NCI-H526 (cell line): Measurements from ENCODE around the gene IKZF2.
"Not testable (repeated sequence)": the region's sequence is repeated elsewhere in the genome, so short reads cannot be mapped to it uniquely, and the experiment has no call there.

Experiments used
- DNase-seq, 2 experiments: peaks; one replicate each; lab custom pipeline; 2025; lab: John Stamatoyannopoulos, UW

Gene IKZF2

DNA sequence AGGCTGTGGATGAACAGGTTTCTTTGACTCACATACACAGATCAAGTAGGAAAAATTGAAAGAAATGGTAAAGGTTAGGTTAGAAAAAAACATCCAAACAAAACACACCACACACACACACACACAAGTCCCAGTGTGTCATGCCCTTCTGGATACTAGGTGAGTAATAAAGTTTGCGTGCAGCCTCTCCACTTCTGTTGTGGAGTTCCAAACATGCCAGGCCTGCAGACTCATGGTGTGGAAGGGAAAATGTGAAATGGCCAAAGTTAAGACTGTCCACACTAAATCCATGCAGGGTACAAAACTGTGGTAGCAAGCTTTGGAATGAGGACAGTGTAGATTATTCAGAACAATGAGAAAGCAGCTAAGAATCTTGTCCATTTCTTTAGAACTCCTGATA is 114.6 kb downstream of the IKZF2 start:
- no peak for DNase-seq

DNA sequence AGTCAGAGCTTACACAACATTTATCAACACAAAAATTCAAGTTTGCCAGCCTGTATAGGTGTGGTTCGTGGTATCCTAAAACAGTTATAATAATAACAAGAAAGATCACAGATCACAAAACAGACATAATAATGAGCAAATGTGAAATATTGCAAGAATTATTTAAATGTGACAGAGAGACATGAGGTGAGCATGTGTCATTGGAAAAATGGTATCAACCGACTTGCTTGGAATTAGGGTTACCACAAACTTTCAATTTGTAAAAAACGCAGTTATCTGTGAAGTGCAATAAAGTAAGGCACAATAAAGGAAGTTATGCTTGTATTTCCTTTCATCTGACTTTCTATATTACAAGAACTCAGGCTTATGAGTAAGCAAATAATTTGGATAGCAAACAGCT is 116.8 kb downstream of the IKZF2 start:
- no peak for DNase-seq

DNA sequence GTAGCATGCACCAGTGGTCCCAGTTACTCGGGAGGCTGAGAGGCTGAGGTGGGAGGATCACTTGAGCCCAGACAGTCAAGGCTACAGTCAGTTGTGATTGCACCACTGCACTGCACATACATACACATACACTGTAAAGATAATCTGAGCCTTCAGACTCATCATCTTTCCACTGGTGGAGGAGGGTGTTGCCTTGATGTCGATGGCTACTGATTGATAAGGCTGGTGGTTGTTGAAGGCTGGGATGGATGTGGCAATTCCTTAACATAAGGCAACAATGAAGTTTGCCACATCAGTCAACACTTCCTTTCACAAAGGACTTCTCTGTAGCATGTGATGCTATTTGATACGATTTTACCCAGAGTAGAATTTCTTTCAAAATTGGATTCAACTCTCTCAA is 118.8 kb downstream of the IKZF2 start:
- no peak for DNase-seq

DNA sequence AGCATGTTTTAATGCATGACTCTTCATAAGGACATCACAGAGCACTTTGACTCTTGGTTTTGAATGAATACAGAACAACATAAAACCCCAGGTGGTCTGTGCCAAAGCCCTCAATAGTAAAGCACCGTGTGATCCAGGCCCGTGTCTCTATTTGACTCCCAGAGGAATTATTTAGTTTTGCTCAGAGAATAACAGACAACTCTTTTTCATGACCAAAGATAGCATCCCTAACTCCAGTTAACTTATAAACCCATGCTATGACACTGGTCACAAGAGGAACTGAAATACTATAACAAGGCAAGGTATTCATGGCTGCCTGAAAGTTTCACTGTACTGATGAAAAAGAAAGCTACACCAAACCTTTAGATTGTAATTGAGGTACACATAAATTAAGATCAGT is 128.4 kb downstream of the IKZF2 start:
- DNase-seq: no peak

- DNase-seq: no peak
Observed at GRCh38 chr2:213021971-213022899, 129.2 kb downstream of the IKZF2 start.

- DNase-seq: not testable (repeated sequence)
Observed at GRCh38 chr2:213020913-213021312, 130.5 kb downstream of the IKZF2 start.

DNA sequence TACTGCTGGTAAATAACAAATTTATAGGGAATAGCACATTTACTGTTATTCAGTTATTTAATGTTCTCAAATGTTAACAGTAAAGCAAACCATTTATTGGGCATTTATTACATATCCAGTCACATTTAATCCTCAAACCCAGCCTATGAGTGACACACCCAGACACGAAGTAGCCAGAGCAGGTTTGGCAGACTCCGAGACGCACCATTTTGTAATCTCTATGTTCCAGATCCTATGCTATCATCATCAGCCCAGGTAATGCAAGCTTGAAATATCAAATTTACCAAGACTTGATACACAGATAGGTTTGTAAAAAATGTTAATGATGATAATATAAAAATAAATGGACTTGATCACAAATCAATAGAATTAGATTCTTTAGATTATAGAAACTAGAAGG is 131.1 kb downstream of the IKZF2 start:
- DNase-seq: no peak

DNA sequence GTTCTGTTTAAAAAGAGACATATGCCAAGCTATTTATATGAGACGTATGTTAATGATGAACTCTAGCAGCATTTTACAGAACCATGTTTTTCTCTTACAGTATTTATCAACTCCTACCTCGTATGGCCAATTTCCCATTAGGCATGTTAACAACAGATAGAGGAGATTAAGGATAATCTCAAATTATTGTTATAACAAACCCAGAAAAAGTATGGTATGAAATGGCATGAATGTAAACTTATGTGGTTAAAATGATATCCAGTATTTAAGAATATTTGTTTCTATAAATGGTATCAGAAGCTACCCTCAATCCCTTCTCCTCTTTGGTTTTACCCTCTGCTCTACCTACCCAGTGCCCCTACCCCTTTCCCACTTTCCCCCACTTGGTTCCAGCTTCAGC is 132.0 kb downstream of the IKZF2 start:
- no peak for DNase-seq

DNA sequence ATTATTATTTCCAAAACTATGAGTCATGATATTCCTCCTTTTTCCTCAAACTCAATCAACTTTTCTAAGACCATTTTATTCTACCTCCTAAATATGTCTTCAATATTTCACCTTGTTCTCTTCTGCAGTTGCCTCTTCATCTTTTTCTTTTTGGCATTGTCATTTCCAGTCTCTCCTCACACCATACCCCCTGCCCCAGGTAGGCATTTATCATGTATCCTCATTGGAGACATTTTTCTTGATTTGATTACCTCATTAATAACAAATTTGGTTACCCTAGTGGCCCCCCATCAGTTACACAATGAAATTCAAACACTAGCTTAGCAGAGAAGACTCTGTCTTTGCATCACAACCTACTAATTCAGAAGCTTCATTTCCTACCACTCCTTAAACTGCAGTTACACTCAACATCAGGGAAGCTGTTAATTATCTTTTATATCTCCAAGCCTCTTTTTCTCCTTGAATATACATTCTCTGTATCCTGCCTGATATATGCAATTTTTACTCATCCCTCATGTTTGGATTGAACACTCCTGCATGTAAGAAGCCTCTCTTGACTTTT is 133.0 kb downstream of the IKZF2 start:
- no peak for DNase-seq

- DNase-seq: no peak
Observed at GRCh38 chr2:213017404-213017803, 134.0 kb downstream of the IKZF2 start.

DNA sequence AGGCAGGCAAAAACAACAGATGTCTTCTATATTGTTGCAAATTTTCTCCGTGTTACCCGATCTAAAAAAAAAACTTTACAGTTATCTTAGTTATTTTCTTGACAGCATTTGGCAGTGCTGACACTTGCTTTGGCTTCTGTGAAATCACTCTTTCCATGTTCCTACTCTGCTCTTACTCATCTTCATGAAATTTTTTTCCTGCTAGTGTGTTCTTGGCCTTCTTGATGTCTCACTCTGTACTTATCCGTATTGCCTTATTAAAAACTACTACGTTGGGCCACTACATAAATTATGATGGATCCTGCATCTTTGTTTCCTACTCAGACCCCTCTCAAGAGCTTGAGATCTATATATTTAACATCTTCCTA is 134.4 kb downstream of the IKZF2 start:
- DNase-seq: no peak

- DNase-seq: no peak
Observed at GRCh38 chr2:213016166-213016983, 135.0 kb downstream of the IKZF2 start.

DNA sequence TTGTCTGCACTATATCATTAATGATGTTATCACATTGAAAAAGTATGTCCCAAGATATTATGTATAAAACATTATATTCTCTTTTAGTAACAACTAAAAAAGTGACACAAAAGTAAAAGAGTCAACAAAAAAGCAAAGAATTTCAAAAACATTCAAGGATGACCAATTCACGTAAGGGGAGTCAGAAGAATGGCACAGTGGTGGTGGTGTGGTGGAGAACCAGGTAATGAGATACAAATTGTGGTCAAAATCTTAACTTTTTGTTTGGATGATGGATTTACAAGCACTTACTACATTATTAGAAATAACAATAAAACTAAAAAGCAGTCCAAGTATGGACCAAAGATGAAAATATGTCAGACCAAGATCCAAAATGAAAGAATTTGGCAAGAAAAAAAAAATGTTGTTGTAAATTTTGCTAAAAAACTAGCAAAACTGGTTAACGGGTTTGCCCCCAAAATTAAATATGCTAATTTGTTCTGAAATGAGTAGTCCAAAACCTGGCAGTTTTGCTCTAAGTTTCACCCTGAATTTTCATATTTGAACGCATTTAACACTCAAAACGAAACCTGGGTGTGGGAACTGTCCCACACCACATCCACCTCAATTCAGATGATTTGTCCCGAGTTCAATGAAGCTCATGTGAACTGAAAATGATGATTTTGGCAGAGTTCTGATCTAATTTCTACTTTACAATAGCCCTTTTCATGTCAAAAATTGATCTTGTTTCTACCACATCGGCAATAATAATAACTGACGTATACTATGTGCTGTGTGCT is 135.8 kb downstream of the IKZF2 start:
- DNase-seq: no peak

DNA sequence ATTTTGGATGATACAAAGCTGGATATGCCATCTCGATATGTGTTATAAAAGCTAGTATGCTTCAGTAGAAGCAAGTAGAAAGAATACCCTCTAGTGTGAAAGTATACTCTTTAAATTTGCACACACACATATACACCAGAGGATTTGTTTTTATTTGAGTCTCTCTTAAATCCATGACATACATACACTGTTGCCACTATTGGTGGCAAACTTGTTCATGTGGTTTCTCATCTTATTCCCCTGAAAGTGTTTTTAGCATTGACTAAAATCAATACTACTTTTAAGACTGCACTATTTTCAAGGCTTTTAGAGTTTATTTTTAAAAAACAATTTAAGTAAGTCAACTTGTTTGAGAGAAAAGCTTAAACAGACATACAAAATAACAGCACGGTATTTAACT is 137.4 kb downstream of the IKZF2 start:
- DNase-seq: no peak

GRCh38 chr2:213011505-213011904 is 139.9 kb downstream of the IKZF2 start:
- DNase-seq: no peak

- DNase-seq: no peak
Observed at GRCh38 chr2:213010106-213010779, 141.2 kb downstream of the IKZF2 start.

- no peak for DNase-seq
Observed at GRCh38 chr2:213007290-213007838, 144.0 kb downstream of the IKZF2 start.

- DNase-seq: no peak
Observed at GRCh38 chr2:213004197-213004821, 147.1 kb downstream of the IKZF2 start.

- no peak for DNase-seq
Observed at GRCh38 chr2:213002383-213002782, 149.0 kb downstream of the IKZF2 start.

DNA sequence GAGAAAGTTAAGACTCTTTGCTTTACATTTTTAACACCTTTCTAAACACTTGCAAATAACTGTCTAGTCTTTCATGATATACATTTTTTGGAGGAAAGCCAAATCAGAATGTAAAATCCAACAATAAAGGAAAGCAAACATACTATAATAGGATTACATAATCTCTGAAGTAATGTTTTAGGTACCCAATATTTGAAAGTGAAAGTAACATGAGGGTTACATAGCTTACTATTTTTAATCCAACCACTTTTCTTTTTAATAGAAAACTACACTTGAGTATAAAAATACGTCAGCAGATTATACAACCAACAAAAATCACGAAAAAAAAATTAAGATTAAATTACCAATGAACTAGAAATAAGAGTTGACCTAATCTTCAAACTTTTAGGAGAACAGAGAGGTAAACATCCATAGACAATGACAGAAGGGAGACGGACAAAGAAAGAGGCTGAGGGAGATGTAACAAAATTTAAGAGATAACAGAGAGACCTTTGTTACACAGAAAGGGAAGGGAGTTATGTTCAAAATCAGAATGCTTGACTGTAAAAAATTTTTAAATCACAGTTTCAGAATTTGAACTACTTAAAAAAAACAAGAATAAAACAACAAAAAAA is 150.0 kb downstream of the IKZF2 start:
- no peak for DNase-seq
